ENCODE results near the gene C9orf78. TPM values are rescaled to one million over a fixed set of nuclear protein-coding genes. Genes with fewer than 3 reads are reported as not detected.

C9orf78 gene
- total and polyA plus RNA-seq, 9 of the 15 experiments (the other 6 are each of a cell fraction or from before 2014, with no cell fraction given): 94.6 to 266 (median 202) TPM

DNA sequence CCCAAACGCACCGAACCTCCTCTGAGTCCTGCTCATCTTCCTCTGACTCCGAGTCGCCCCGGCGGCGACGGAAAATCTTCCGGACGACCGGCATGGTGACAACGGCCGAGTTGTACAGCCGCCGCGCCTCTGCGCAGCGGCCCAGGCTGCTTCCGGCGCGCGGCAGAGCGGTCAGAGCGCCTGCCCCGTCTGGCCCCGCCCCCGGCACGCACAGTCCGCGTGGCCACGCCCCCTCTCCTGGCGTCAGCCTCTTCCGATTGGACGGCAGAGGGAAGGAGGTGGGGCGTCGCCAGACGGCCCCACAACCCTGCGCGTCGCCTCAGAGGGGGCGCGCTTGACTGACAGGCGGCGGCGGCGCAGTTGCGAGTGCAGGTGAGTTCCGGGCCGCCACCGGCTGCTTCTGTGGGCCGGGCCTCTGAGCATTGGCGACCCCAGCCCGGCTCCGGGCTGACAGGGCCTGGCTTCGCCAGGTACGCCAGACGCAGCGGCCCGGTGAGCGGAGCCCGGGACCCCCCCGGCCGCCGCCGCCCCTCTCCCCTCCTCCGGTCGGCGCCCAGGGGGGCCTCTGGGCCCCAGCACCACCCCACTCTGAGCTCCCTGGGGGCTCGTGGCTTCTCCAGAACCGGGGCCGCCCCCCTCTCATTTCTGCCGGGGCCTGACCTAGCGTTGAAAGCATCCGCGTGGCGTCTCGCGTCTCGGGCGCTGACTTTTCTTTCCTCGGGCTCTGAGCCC lies at the start of gene C9orf78, which contains the start of gene USP20 (continued):
- TF ChIP-seq, protein P1, sequence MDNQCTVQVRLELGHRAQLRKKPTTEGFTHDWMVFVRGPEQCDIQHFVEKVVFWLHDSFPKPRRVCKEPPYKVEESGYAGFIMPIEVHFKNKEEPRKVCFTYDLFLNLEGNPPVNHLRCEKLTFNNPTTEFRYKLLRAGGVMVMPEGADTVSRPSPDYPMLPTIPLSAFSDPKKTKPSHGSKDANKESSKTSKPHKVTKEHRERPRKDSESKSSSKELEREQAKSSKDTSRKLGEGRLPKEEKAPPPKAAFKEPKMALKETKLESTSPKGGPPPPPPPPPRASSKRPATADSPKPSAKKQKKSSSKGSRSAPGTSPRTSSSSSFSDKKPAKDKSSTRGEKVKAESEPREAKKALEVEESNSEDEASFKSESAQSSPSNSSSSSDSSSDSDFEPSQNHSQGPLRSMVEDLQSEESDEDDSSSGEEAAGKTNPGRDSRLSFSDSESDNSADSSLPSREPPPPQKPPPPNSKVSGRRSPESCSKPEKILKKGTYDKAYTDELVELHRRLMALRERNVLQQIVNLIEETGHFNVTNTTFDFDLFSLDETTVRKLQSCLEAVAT (IDR thresholded peaks at IDR 0.05): no peak
- TF ChIP-seq ZBTB26 (CRISPR knock-in tag; IDR thresholded peaks at IDR 0.05) (no peak), SIRT6 (IDR thresholded peaks at IDR 0.05; ENCODE audit: low read depth, low read length) (no peak), HCFC1 (IDR thresholded peaks at IDR 0.05; ENCODE audit: low read depth, low read length) (peak; percentile 89), SMARCE1 (IDR thresholded peaks at IDR 0.05) (no peak), ZBTB43 (CRISPR knock-in tag; IDR thresholded peaks at IDR 0.05) (no peak), ZNF12 (CRISPR knock-in tag; IDR thresholded peaks at IDR 0.05) (no peak), RUNX1 (IDR thresholded peaks at IDR 0.05; ENCODE audit: low read depth) (no peak), MAFF (IDR thresholded peaks at IDR 0.05; ENCODE audit: low read length) (no peak), GATAD2A (IDR thresholded peaks at IDR 0.05) (no peak), PHF8 (IDR thresholded peaks at IDR 0.05; ENCODE audit: borderline replicate concordance, low read length) (peak; percentile 97; the same call in 1 of the 2 replicates), CLOCK (CRISPR knock-in tag; IDR thresholded peaks at IDR 0.05; ENCODE audit: borderline replicate concordance) (no peak), CAMTA2 (CRISPR knock-in tag; conservative IDR thresholded peaks at IDR 0.05) (no peak), MTA1 (IDR thresholded peaks at IDR 0.05; ENCODE audit: borderline replicate concordance) (peak; percentile 98), DMBX1 (CRISPR knock-in tag; IDR thresholded peaks at IDR 0.05; ENCODE audit: borderline replicate concordance) (0 out of 2 replicates have a peak, but pooled peaks have one; percentile 29), PHF20 (IDR thresholded peaks at IDR 0.05; ENCODE audit: partially characterized antibody) (no peak)
- TF ChIP-seq, protein P2, sequence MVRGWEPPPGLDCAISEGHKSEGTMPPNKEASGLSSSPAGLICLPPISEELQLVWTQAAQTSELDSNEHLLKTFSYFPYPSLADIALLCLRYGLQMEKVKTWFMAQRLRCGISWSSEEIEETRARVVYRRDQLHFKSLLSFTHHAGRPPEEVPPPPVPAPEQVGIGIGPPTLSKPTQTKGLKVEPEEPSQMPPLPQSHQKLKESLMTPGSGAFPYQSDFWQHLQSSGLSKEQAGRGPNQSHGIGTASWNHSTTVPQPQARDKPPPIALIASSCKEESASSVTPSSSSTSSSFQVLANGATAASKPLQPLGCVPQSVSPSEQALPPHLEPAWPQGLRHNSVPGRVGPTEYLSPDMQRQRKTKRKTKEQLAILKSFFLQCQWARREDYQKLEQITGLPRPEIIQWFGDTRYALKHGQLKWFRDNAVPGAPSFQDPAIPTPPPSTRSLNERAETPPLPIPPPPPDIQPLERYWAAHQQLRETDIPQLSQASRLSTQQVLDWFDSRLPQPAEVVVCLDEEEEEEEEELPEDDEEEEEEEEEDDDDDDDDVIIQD (CRISPR knock-in tag; IDR thresholded peaks at IDR 0.05): 0 out of 2 replicates have a peak, but pooled peaks have one; percentile 65
- TF ChIP-seq, protein P3, sequence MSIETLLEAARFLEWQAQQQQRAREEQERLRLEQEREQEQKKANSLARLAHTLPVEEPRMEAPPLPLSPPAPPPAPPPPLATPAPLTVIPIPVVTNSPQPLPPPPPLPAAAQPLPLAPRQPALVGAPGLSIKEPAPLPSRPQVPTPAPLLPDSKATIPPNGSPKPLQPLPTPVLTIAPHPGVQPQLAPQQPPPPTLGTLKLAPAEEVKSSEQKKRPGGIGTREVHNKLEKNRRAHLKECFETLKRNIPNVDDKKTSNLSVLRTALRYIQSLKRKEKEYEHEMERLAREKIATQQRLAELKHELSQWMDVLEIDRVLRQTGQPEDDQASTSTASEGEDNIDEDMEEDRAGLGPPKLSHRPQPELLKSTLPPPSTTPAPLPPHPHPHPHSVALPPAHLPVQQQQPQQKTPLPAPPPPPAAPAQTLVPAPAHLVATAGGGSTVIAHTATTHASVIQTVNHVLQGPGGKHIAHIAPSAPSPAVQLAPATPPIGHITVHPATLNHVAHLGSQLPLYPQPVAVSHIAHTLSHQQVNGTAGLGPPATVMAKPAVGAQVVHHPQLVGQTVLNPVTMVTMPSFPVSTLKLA (conservative IDR thresholded peaks at IDR 0.05): no peak
